Karpas-422 (cell line): ENCODE data around the gene GNB4. TPM values are rescaled to one million over a fixed set of nuclear protein-coding genes. Genes with fewer than 3 reads are reported as not detected.

Experiments
- DNase-seq: peaks from one replicate; pipeline ENCODE4 v3.0.0-alpha.2; 2015
- H2AFZ ChIP-seq: fragments of 200-600 bp; sonication (generic); 2 replicates; pipeline ENCODE4 v1.6.1; 2014; ENCODE audit warnings: antibody characterized with exemption, low read length, mixed read lengths
- H3K27ac ChIP-seq: fragments of 200-600 bp; sonication (generic); 2 replicates; pipeline ENCODE4 v1.5.1; 2014; ENCODE audit warnings: mild to moderate bottlenecking, low read length, moderate library complexity
- H3K27me3 ChIP-seq: fragments of 200-600 bp; sonication (generic); 2 replicates; pipeline ENCODE4 v1.6.1; 2014; ENCODE audit warnings: low read length, mixed read lengths
- H3K36me3 ChIP-seq: fragments of 200-600 bp; sonication (generic); 2 replicates; pipeline ENCODE4 v1.6.1; 2014; ENCODE audit warnings: low read length, mixed read lengths; ENCODE audit not compliant: insufficient read depth
- H3K4me1 ChIP-seq: fragments of 200-600 bp; sonication (generic); 2 replicates; pipeline ENCODE4 v1.6.1; 2014; ENCODE audit warnings: mild to moderate bottlenecking, low read length, mixed read lengths
- H3K4me2 ChIP-seq: fragments of 200-600 bp; sonication (generic); 2 replicates; pipeline ENCODE4 v1.6.1; 2014; ENCODE audit warnings: low read length, low read depth, mild to moderate bottlenecking; ENCODE audit not compliant: poor library complexity, severe bottlenecking
- H3K4me3 ChIP-seq: fragments of 200-600 bp; sonication (generic); 2 replicates; pipeline ENCODE4 v1.5.1; 2014; ENCODE audit warnings: mild to moderate bottlenecking, antibody characterized with exemption, low read length, mixed read lengths
- H3K79me2 ChIP-seq: fragments of 200-600 bp; sonication (generic); 2 replicates; pipeline ENCODE4 v1.6.1; 2014; ENCODE audit warnings: mild to moderate bottlenecking, low read length, mixed read lengths
- H3K9ac ChIP-seq: fragments of 200-600 bp; sonication (generic); 2 replicates; pipeline ENCODE4 v1.6.0; 2014; ENCODE audit warnings: low read length
- H3K9me2 ChIP-seq: fragments of 200-600 bp; sonication (generic), shearing (Covaris generic); replicated peaks from 2 replicates; pipeline ENCODE4 v1.6.0; 2014; ENCODE audit warnings: mild to moderate bottlenecking, low read length, moderate library complexity; ENCODE audit not compliant: insufficient read depth
- H3K9me3 ChIP-seq: fragments of 300-700, 200-600 bp; sonication (generic); 2 replicates; pipeline ENCODE4 v1.6.1; 2014; ENCODE audit warnings: low read length, mixed read lengths
- H4K20me1 ChIP-seq: fragments of 200-600 bp; sonication (generic); 2 replicates; pipeline ENCODE4 v1.6.1; 2014; ENCODE audit warnings: mild to moderate bottlenecking, antibody characterized with exemption, low read length, low read depth; ENCODE audit not compliant: insufficient read depth
- total RNA-seq: library from RNA; depleted of rRNA; stranded (reverse); fragments of >200 nt; shearing (Covaris generic); gene quantifications from 2 replicates; pipeline ENCODE4 v1.2.3, GENCODE V29; 2014; ENCODE audit warnings: low replicate concordance

The GNB4 gene
- total RNA-seq, 1 experiment from 2014 or later, result 0.78 TPM

GRCh38 chr3:179376474-179376873, 74.8 kb downstream of the GNB4 start:
- H3K4me2 ChIP-seq, result no peak overlapping the region
- H3K27ac ChIP-seq, result no peak overlapping the region
- H2AFZ ChIP-seq, result no peak overlapping the region
- H3K4me3 ChIP-seq, result no peak overlapping the region
- peaks cover 63% of the 10 kb centered on the region for H3K36me3 ChIP-seq
- no peaks in the 10 kb centered on the region for H3K9me2 ChIP-seq
- H3K9me3 ChIP-seq, result no peaks in the 10 kb centered on the region
- H3K9ac ChIP-seq, result no peak overlapping the region
- 0 out of 2 replicates have a peak, but pooled peaks cover 7% of the 10 kb centered on the region for H3K79me2 ChIP-seq
- no peaks in the 10 kb centered on the region for H3K4me1 ChIP-seq
- no peaks in the 10 kb centered on the region for H3K27me3 ChIP-seq
- no peaks in the 10 kb centered on the region for H4K20me1 ChIP-seq
- no peak for DNase-seq

- H3K36me3 ChIP-seq, result peaks cover 53% of the 10 kb centered on the region
- H3K9ac ChIP-seq, result no peak overlapping the region
- H4K20me1 ChIP-seq, result no peaks in the 10 kb centered on the region
- H3K4me1 ChIP-seq, result no peaks in the 10 kb centered on the region
- H3K79me2 ChIP-seq, result 0 out of 2 replicates have a peak, but pooled peaks cover 9% of the 10 kb centered on the region
- H2AFZ ChIP-seq, result no peak overlapping the region
- DNase-seq, result no peak
- no peaks in the 10 kb centered on the region for H3K27me3 ChIP-seq
- H3K4me2 ChIP-seq, result no peak overlapping the region
- no peaks in the 10 kb centered on the region for H3K9me2 ChIP-seq
- no peaks in the 10 kb centered on the region for H3K9me3 ChIP-seq
- H3K27ac ChIP-seq, result no peak overlapping the region
- no peak overlapping the region for H3K4me3 ChIP-seq
These were observed 75.9 kb downstream of the GNB4 start for GRCh38 chr3:179375091-179375999.

- no peaks in the 10 kb centered on the region for H3K27me3 ChIP-seq
- H3K27ac ChIP-seq, result no peak overlapping the region
- no peak overlapping the region for H3K4me3 ChIP-seq
- H3K4me1 ChIP-seq, result no peaks in the 10 kb centered on the region
- H2AFZ ChIP-seq, result no peak overlapping the region
- H3K36me3 ChIP-seq, result peaks cover 48% of the 10 kb centered on the region
- no peak overlapping the region for H3K4me2 ChIP-seq
- no peaks in the 10 kb centered on the region for H3K9me3 ChIP-seq
- DNase-seq, result no peak
- H4K20me1 ChIP-seq, result no peaks in the 10 kb centered on the region
- no peak overlapping the region for H3K9ac ChIP-seq
- H3K9me2 ChIP-seq, result no peaks in the 10 kb centered on the region
- H3K79me2 ChIP-seq, result 0 out of 2 replicates have a peak, but pooled peaks cover 9% of the 10 kb centered on the region
These were observed 77.3 kb downstream of the GNB4 start for GRCh38 chr3:179373938-179374337.

GRCh38 chr3:179369621-179370020, 81.6 kb downstream of the GNB4 start:
- no peaks in the 10 kb centered on the region for H3K27me3 ChIP-seq

GRCh38 chr3:179363332-179363731, 87.9 kb downstream of the GNB4 start:
- Histone ChIP-seq H3K9me2 (no peaks in the 10 kb centered on the region), H4K20me1 (no peaks in the 10 kb centered on the region), H3K9me3 (no peaks in the 10 kb centered on the region), H3K4me3 (no peak overlapping the region), H3K27me3 (no peaks in the 10 kb centered on the region), H3K27ac (no peak overlapping the region), H3K4me1 (no peaks in the 10 kb centered on the region), H3K36me3 (peaks cover 41% of the 10 kb centered on the region; the same call in 1 of the 2 replicates), H3K4me2 (no peak overlapping the region), H3K79me2 (peaks cover 11% of the 10 kb centered on the region; the same call in 1 of the 2 replicates), H3K9ac (no peak overlapping the region), H2AFZ (no peak overlapping the region)
- no peak for DNase-seq

More at GRCh38 chr3:179369621-179370020, 81.6 kb downstream of the GNB4 start:
- Histone ChIP-seq H4K20me1 (no peaks in the 10 kb centered on the region), H3K4me3 (no peak overlapping the region), H3K9ac (no peak overlapping the region), H3K9me3 (no peaks in the 10 kb centered on the region), H3K4me1 (no peaks in the 10 kb centered on the region), H3K79me2 (0 out of 2 replicates have a peak, but pooled peaks cover 7% of the 10 kb centered on the region), H3K27ac (no peak overlapping the region), H3K36me3 (peaks cover 32% of the 10 kb centered on the region), H3K4me2 (no peak overlapping the region), H3K9me2 (no peaks in the 10 kb centered on the region), H2AFZ (no peak overlapping the region)
- DNase-seq, result no peak

GRCh38 chr3:179355996-179356395, 95.3 kb downstream of the GNB4 start:
- Histone ChIP-seq H2AFZ (no peak overlapping the region), H3K4me2 (no peak overlapping the region), H3K27me3 (no peaks in the 10 kb centered on the region), H3K9me3 (no peaks in the 10 kb centered on the region), H3K9me2 (no peaks in the 10 kb centered on the region), H3K27ac (no peak overlapping the region), H3K9ac (no peak overlapping the region), H3K4me1 (no peaks in the 10 kb centered on the region), H3K36me3 (peaks cover 55% of the 10 kb centered on the region), H4K20me1 (no peaks in the 10 kb centered on the region), H3K79me2 (peaks cover 48% of the 10 kb centered on the region), H3K4me3 (no peak overlapping the region)
- DNase-seq, result no peak

GRCh38 chr3:179348325-179349013, 102.8 kb downstream of the GNB4 start:
- Histone ChIP-seq H3K27ac (peak overlapping the region; percentile 81), H3K36me3 (peaks cover 18% of the 10 kb centered on the region), H4K20me1 (no peaks in the 10 kb centered on the region), H3K4me2 (peak overlapping the region; percentile 76), H3K79me2 (peaks cover 39% of the 10 kb centered on the region), H3K4me1 (peaks cover 32% of the 10 kb centered on the region), H2AFZ (0 out of 2 replicates have a peak overlapping the region, but pooled peaks have one; percentile 90), H3K4me3 (peak overlapping the region; percentile 83), H3K9ac (peak overlapping the region; percentile 78), H3K27me3 (no peaks in the 10 kb centered on the region), H3K9me2 (no peaks in the 10 kb centered on the region), H3K9me3 (no peaks in the 10 kb centered on the region)
- DNase-seq, result peak; percentile 80
